ENCODE measurements around the gene SEPTIN3.

DNA sequence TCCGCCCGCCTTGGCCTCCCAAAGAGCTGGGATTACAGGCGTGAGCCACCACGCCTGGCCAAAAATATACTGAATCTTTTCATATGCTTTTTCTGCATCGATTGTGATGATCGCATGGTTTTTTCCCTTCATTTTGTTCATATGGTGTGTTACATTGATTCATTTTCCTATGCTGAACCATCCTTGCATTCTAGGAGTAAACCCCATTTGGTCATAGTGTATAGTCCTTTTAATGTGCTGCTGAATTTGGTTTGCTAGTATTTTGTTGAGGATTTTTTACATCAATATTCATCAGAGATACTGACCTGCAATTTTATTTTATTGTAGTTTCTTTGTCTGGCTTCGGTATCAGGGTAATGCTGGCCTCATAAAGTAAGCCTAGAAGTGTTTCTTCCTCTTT lies 41.5 kb downstream of the SEPTIN3 start:
- no peak for TF ChIP-seq POLR2A (IDR thresholded peaks at IDR 0.05)
- TF ChIP-seq, protein P1, sequence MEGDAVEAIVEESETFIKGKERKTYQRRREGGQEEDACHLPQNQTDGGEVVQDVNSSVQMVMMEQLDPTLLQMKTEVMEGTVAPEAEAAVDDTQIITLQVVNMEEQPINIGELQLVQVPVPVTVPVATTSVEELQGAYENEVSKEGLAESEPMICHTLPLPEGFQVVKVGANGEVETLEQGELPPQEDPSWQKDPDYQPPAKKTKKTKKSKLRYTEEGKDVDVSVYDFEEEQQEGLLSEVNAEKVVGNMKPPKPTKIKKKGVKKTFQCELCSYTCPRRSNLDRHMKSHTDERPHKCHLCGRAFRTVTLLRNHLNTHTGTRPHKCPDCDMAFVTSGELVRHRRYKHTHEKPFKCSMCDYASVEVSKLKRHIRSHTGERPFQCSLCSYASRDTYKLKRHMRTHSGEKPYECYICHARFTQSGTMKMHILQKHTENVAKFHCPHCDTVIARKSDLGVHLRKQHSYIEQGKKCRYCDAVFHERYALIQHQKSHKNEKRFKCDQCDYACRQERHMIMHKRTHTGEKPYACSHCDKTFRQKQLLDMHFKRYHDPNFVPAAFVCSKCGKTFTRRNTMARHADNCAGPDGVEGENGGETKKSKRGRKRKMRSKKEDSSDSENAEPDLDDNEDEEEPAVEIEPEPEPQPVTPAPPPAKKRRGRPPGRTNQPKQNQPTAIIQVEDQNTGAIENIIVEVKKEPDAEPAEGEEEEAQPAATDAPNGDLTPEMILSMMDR (IDR thresholded peaks at IDR 0.05), result no peak

Data from gastroesophageal sphincter (tissue), 3 donors.